Sigmoid colon (tissue), 7 donors: ENCODE data around the gene SLCO3A1. TPM values are rescaled to one million over a fixed set of nuclear protein-coding genes. Genes with fewer than 3 reads are reported as not detected.

ENCODE experiments used
- DNase-seq: peaks from one replicate; pipeline ENCODE4 v3.0.0-alpha.2; 2019
- H3K27ac ChIP-seq, 4 donors: fragments of 200-600 bp; sonication (generic); one replicate each; pipeline ENCODE4 v1.5.1; 2016 to 2019; ENCODE audit warnings: mild to moderate bottlenecking in 1 of 4
- H3K27me3 ChIP-seq, 3 donors: fragments of 200-600 bp; sonication (generic); one replicate each; pipeline ENCODE4 v1.5.1; 2019; ENCODE audit warnings: mild to moderate bottlenecking in 1 of 3
- H3K36me3 ChIP-seq, 4 donors: fragments of 200-600 bp; sonication (generic); one replicate each; pipeline ENCODE4 v1.5.1; 2016 to 2019
- H3K4me1 ChIP-seq, 4 donors: fragments of 200-600 bp; sonication (generic); one replicate each; pipeline ENCODE4 v1.5.1; 2017 to 2019
- H3K4me3 ChIP-seq, 4 donors: fragments of 200-600 bp; sonication (generic); one replicate each; pipeline ENCODE4 v1.5.1; 2017 to 2019; ENCODE audit warnings: mild to moderate bottlenecking in 2 of 4, moderate library complexity in 1 of 4
- H3K9me3 ChIP-seq, 4 donors: fragments of 200-600 bp in 3 of 4; sonication (generic) in 3 of 4; one replicate each; pipeline versions ENCODE4 v1.5.1 to v1.6.1; 2013 to 2019
- EP300 ChIP-seq, 4 donors: sonication (generic); formaldehyde crosslinking; IDR thresholded peaks; one replicate each; pipeline ENCODE4 v1.6.1; 2017; ENCODE audit warnings: antibody characterized with exemption in 4 of 4
- POLR2A ChIP-seq, 2 donors: fragments of 450-650 bp; IDR thresholded peaks; one replicate each; pipeline ENCODE4 v1.6.1; 2016; ENCODE audit warnings: antibody characterized with exemption in 2 of 2, mild to moderate bottlenecking in 2 of 2, moderate library complexity in 2 of 2
- POLR2AphosphoS5 ChIP-seq, 4 donors: sonication (generic); formaldehyde crosslinking; IDR thresholded peaks; one replicate each; pipeline ENCODE4 v1.6.1; 2017; ENCODE audit warnings: antibody characterized with exemption in 4 of 4
- WGBS, 2 donors: extraction: QIAGEN DNeasy Blood & Tissue Kit; methylation state at CpG; one replicate each; pipeline ENCODE4 v1.1.7; 2013; 5-methylcytosine and 5-hydroxymethylcytosine counted together
- intact Hi-C: fragments of 100-400 bp; cut with DNase I; formaldehyde crosslinking; loops from one replicate; pipeline ENCODE4 v1.15.1; 2023
- polyA plus RNA-seq, 3 donors: library from polyadenylated mRNA; stranded (reverse); fragments of 200-250 nt; gene quantifications; one replicate each; pipeline ENCODE4 v1.2.3, GENCODE V29; 2013
- total RNA-seq, 4 donors: library from RNA; depleted of rRNA; stranded (reverse); fragments of >200 nt; gene quantifications; one replicate each; pipeline ENCODE4 v1.1.0, GENCODE V29; 2016
- TF ChIP-seq, protein P1 (sequence below), 4 experiments: fragments of 450-650 bp in 3 of 4; fragments of 200-600 bp in 1 of 4; IDR thresholded peaks; one replicate each; pipeline ENCODE4 v1.5.1; 2016 to 2019; ENCODE audit warnings: antibody characterized with exemption in 4 of 4, mild to moderate bottlenecking in 3 of 4, moderate library complexity in 2 of 4
- donor health status: healthy with polysubstance abuse.
- donor health status: Bipolar disorder and iron deficiency.
- donor health status: healthy.

Gene SLCO3A1
- total and polyA plus RNA-seq, 7 donors, result 1.4 to 10.5 (median 4.6) TPM

- H3K4me3 ChIP-seq, result no peak overlapping the region
- H3K9me3 ChIP-seq, result no peaks in the 10 kb centered on the region
- no peaks in the 10 kb centered on the region for H3K27me3 ChIP-seq
- 85 to 88% methylated on average over 9 of the region's 9 CpGs for WGBS, 2 donors
- no peak overlapping the region for H3K27ac ChIP-seq
- peaks cover 0 to 6% (median 0%) of the 10 kb centered on the region in 4 donors for H3K4me1 ChIP-seq
- no peaks in the 10 kb centered on the region for H3K36me3 ChIP-seq
- no peak for DNase-seq
- intact Hi-C loops, result no loop called here
- TF ChIP-seq, protein P1, sequence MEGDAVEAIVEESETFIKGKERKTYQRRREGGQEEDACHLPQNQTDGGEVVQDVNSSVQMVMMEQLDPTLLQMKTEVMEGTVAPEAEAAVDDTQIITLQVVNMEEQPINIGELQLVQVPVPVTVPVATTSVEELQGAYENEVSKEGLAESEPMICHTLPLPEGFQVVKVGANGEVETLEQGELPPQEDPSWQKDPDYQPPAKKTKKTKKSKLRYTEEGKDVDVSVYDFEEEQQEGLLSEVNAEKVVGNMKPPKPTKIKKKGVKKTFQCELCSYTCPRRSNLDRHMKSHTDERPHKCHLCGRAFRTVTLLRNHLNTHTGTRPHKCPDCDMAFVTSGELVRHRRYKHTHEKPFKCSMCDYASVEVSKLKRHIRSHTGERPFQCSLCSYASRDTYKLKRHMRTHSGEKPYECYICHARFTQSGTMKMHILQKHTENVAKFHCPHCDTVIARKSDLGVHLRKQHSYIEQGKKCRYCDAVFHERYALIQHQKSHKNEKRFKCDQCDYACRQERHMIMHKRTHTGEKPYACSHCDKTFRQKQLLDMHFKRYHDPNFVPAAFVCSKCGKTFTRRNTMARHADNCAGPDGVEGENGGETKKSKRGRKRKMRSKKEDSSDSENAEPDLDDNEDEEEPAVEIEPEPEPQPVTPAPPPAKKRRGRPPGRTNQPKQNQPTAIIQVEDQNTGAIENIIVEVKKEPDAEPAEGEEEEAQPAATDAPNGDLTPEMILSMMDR (IDR thresholded peaks at IDR 0.05), result no peak
- TF ChIP-seq EP300 (IDR thresholded peaks at IDR 0.05) (no peak), POLR2AphosphoS5 (IDR thresholded peaks at IDR 0.05) (no peak)
Observed at GRCh38 chr15:91973481-91973880, 120.0 kb downstream of the SLCO3A1 start.

DNA sequence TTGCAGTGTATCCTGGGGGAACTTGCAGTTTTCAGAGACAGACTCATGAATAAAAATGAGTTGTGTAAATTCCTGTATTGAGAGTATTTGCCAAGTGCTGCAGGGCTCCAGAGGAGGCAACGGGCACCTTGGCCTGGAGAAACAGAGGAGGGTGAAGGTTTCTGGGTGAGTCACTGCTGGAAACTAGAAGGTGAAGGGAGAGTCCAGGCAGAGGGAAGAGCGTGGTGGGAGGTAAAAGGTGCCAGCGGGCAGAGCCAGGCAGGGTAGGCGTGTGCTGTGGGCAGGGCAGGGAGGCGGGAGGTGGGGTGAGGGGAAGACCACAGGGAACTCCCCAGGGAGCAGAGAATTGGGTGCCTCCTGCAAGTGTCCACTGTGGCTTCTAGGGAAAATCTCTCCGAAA, 120.8 kb downstream of the SLCO3A1 start:
- TF ChIP-seq POLR2A (IDR thresholded peaks at IDR 0.05), result no peak
- no peak for TF ChIP-seq POLR2AphosphoS5 (IDR thresholded peaks at IDR 0.05)
- no peak for TF ChIP-seq EP300 (IDR thresholded peaks at IDR 0.05)
- TF ChIP-seq, protein P1 (IDR thresholded peaks at IDR 0.05), result no peak
- Histone ChIP-seq H3K27me3 (no peaks in the 10 kb centered on the region), H3K4me1 (peaks cover 0 to 5% (median 0%) of the 10 kb centered on the region in 4 donors), H3K9me3 (no peaks in the 10 kb centered on the region), H3K27ac (no peak overlapping the region), H3K36me3 (no peaks in the 10 kb centered on the region), H3K4me3 (no peak overlapping the region)
- 37 to 72% methylated on average over 6 of the region's 6 CpGs for WGBS, 2 donors
- DNase-seq, result no peak
- intact Hi-C loops, result no loop called here

- H3K4me3 ChIP-seq, result no peak overlapping the region
- intact Hi-C loops, result no loop called here
- DNase-seq, result no peak
- no peaks in the 10 kb centered on the region for H3K36me3 ChIP-seq
- no peaks in the 10 kb centered on the region for H3K4me1 ChIP-seq
- 77 to 85% methylated on average over 7 of the region's 7 CpGs for WGBS, 2 donors
- no peak overlapping the region for H3K27ac ChIP-seq
- TF ChIP-seq, protein P1 (IDR thresholded peaks at IDR 0.05), result no peak
- TF ChIP-seq POLR2AphosphoS5 (IDR thresholded peaks at IDR 0.05) (no peak), POLR2A (IDR thresholded peaks at IDR 0.05) (no peak), EP300 (IDR thresholded peaks at IDR 0.05) (no peak)
- H3K9me3 ChIP-seq, result no peaks in the 10 kb centered on the region
- H3K27me3 ChIP-seq, result no peaks in the 10 kb centered on the region
Observed at GRCh38 chr15:91975241-91975978, 121.9 kb downstream of the SLCO3A1 start.

DNA sequence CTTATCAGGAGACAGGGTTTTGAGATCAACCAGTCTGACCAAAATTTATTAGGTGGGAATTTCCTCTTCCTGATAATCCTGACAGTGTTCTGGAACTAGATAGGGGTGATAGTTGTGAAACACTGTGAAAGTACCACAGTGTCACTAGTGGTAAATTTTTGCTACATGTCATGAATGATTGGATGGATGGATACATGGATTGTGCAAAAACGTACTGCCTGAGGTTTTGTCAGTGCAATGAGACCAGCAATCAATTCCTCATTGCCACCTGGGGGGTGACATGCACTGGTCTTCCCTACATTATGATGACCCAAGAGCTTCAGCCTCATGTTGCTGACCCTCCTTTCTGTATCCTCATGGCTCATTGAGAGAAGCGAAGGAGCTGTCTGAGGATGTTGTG, 123.5 kb downstream of the SLCO3A1 start:
- WGBS, 2 donors, result 90 to 91% methylated on average over 2 of the region's 2 CpGs
- no peak for DNase-seq
- intact Hi-C loops, result no loop called here
- H3K4me3 ChIP-seq, result no peak overlapping the region
- no peaks in the 10 kb centered on the region for H3K27me3 ChIP-seq
- no peaks in the 10 kb centered on the region for H3K4me1 ChIP-seq
- TF ChIP-seq, protein P1 (IDR thresholded peaks at IDR 0.05), result no peak
- TF ChIP-seq POLR2AphosphoS5 (IDR thresholded peaks at IDR 0.05) (no peak), POLR2A (IDR thresholded peaks at IDR 0.05) (no peak), EP300 (IDR thresholded peaks at IDR 0.05) (no peak)
- H3K36me3 ChIP-seq, result no peaks in the 10 kb centered on the region
- H3K9me3 ChIP-seq, result no peaks in the 10 kb centered on the region
- H3K27ac ChIP-seq, result no peak overlapping the region
